Ascending aorta (tissue), 2 donors: ENCODE measurements around the gene GBA2. TPM values are rescaled to one million over a fixed set of nuclear protein-coding genes. Genes with fewer than 3 reads are reported as not detected.
A peak's percentile ranks its signal among the peaks of the same experiment; 100 is the strongest.

Source experiments
- DNase-seq, 2 donors: peaks; one replicate each; pipeline ENCODE4 v3.0.0-alpha.2; 2019; ENCODE audit warnings: low spot score in 2 of 2
- H3K27ac ChIP-seq, 2 donors: fragments of 200-600 bp; sonication (generic); one replicate each; pipeline ENCODE4 v1.5.1; 2016 to 2017; ENCODE audit warnings: mild to moderate bottlenecking in 1 of 2
- H3K27me3 ChIP-seq: fragments of 200-600 bp; sonication (generic); one replicate; pipeline ENCODE4 v1.5.1; 2017
- H3K36me3 ChIP-seq, 2 donors: fragments of 200-600 bp; sonication (generic); one replicate each; pipeline ENCODE4 v1.5.1; 2016
- H3K4me1 ChIP-seq, 2 donors: fragments of 200-600 bp; sonication (generic); one replicate each; pipeline ENCODE4 v1.5.1; 2016 to 2017; ENCODE audit warnings: mild to moderate bottlenecking in 1 of 2
- H3K4me3 ChIP-seq, 2 donors: fragments of 200-600 bp; sonication (generic); one replicate each; pipeline ENCODE4 v1.5.1; 2016 to 2017; ENCODE audit warnings: mild to moderate bottlenecking in 1 of 2
- H3K9me3 ChIP-seq, 2 donors: fragments of 200-600 bp; sonication (generic); one replicate each; pipeline ENCODE4 v1.5.1; 2016
- intact Hi-C: fragments of 100-400 bp; cut with DNase I; formaldehyde crosslinking; loops from one replicate; pipeline ENCODE4 v1.15.1; 2023
- total RNA-seq: library from RNA; depleted of rRNA; stranded (reverse); fragments of >200 nt; gene quantifications from one replicate; pipeline ENCODE4 v1.1.0, GENCODE V29; 2016
- TF ChIP-seq, protein P1 (sequence below), 3 experiments: fragments of 200-600 bp in 2 of 3; fragments of 450-650 bp in 1 of 3; sonication (generic) in 2 of 3; IDR thresholded peaks; one replicate each; pipeline ENCODE4 v1.5.1; 2016 to 2019; ENCODE audit warnings: antibody characterized with exemption in 3 of 3, mild to moderate bottlenecking in 1 of 3, moderate library complexity in 1 of 3

The GBA2 gene
- total RNA-seq, 1 donor from 2014 or later: 40.7 TPM

DNA sequence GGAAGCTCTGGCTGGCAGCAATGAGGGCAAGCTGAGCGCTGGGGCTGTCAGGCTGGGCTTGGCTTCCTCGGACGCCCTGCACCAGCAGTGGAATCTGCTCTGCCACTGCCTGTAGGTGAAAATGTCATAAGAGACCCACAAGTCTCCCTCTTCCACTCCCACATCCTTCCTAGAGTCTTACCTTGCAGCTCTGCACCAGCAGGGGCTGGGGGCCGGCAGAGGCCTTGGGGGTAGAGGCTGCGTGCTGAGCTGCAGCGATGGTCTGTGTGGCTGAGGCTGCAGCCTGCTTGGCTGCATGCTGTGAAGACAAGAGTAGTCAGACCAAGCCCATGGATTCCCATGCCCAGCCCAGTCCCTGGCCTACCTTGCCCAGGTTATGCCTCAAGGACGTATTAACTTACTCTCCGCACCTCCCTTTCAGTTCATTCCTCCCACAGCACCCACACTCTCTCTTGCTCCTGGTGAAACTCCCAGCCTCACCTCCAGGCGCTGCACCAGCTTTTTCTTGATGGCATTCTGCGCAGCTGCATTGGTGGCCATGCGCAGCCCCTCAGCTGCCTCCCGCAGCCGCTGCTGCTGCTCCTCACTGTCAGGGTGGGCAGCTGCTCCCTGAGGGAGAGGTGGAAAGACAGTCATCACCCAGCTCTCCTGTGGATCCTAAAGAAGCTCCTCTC, 34.3 kb downstream of the GBA2 start:
- peaks cover 0 to 3% of the 10 kb centered on the region in 2 donors for H3K4me1 ChIP-seq
- no peaks in the 10 kb centered on the region for H3K9me3 ChIP-seq
- no peak overlapping the region for H3K4me3 ChIP-seq
- TF ChIP-seq, protein P1, sequence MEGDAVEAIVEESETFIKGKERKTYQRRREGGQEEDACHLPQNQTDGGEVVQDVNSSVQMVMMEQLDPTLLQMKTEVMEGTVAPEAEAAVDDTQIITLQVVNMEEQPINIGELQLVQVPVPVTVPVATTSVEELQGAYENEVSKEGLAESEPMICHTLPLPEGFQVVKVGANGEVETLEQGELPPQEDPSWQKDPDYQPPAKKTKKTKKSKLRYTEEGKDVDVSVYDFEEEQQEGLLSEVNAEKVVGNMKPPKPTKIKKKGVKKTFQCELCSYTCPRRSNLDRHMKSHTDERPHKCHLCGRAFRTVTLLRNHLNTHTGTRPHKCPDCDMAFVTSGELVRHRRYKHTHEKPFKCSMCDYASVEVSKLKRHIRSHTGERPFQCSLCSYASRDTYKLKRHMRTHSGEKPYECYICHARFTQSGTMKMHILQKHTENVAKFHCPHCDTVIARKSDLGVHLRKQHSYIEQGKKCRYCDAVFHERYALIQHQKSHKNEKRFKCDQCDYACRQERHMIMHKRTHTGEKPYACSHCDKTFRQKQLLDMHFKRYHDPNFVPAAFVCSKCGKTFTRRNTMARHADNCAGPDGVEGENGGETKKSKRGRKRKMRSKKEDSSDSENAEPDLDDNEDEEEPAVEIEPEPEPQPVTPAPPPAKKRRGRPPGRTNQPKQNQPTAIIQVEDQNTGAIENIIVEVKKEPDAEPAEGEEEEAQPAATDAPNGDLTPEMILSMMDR (IDR thresholded peaks at IDR 0.05): no peak
- DNase-seq: no peak
- peak overlapping the region; percentile 61 to 74 for H3K27ac ChIP-seq
- intact Hi-C loops: no loop called here
- H3K36me3 ChIP-seq: peaks cover 100% of the 10 kb centered on the region in 2 donors
- no peaks in the 10 kb centered on the region for H3K27me3 ChIP-seq

DNA sequence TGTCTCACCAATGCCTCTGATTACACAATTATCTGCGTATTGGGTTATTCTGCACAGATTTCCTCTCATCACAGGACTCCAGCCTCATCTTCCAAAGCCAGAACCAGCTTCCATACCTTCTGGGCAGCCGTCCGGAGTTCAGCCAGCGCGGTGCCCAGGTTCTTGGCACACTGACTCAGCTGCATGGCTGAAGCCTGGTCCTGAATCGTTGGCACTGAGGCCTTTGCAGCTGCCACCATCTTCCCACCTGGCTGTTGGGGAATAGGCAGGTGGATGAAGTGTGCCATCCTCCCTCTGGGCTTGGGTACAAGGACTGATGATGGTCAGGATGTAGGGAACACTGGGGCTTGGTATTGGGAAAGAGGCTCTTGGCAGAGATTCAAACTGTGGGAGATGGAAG, 34.9 kb downstream of the GBA2 start:
- Histone ChIP-seq H3K4me1 (peaks cover 0 to 3% of the 10 kb centered on the region in 2 donors), H3K4me3 (no peak overlapping the region), H3K27me3 (no peaks in the 10 kb centered on the region), H3K27ac (peak overlapping the region; percentile 43 to 53), H3K9me3 (no peaks in the 10 kb centered on the region), H3K36me3 (peaks cover 98% of the 10 kb centered on the region in 2 donors)
- no peak for DNase-seq
- intact Hi-C loops: no loop called here
- TF ChIP-seq, protein P1 (IDR thresholded peaks at IDR 0.05): no peak

DNA sequence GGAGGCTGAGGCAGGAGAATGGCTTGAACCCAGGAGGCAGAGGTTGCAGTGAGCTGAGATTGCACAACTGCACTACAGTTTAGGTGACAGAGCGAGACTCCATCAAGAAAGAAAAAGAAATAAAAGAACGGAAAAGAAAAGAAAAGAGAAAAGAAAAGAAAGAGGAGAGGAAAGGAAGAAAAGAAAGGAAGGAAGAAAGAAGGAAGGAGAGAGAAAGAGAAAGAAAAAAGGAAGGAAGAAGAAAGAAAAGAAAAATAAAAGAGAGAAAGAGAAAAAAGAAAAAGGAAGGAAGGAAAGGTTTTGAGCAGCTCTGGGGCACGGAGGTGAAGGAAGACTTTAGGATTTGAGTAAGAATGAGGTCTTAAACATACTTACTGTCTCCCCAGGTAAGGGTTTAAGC, 35.5 kb downstream of the GBA2 start:
- no peak for DNase-seq
- TF ChIP-seq, protein P1 (IDR thresholded peaks at IDR 0.05): no peak
- no peaks in the 10 kb centered on the region for H3K27me3 ChIP-seq
- intact Hi-C loops: no loop called here
- peak overlapping the region; percentile 43 to 53 for H3K27ac ChIP-seq
- peaks cover 98% of the 10 kb centered on the region in 2 donors for H3K36me3 ChIP-seq
- no peak overlapping the region for H3K4me3 ChIP-seq
- no peaks in the 10 kb centered on the region for H3K9me3 ChIP-seq
- peaks cover 0 to 3% of the 10 kb centered on the region in 2 donors for H3K4me1 ChIP-seq

DNA sequence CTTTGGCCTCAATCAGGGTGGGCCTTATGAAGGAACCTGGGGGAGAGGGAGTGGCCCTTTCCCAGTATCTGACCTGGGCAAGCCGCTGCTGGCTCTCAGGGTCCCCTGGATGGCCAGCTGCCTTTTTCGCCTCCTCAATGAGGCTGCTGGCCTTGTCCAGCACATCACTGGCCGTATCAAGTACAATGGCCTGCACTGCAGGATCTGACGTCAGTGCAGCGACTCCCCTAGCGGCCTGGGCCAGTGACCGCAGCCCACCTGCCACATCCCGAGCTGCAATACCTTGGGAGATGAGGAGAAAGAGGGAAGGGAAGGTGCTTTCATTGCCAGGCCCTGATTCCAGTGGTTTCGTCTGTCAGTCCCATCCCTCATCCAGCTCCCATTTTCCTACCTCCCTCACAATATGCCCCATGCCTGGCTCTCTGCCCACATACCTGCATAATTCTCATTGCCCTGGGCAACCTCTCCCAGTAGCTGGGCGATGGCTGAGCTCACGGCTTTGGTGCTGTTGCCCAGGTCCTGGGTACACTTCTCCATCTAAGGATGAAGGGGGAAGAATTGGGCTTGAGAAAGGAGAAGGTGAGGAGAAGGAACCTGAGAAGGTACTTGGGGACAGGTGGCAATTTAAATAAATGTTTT, 36.1 kb downstream of the GBA2 start:
- peaks cover 98% of the 10 kb centered on the region in 2 donors for H3K36me3 ChIP-seq
- no peak for DNase-seq
- no peaks in the 10 kb centered on the region for H3K27me3 ChIP-seq
- intact Hi-C loops: no loop called here
- H3K4me3 ChIP-seq: no peak overlapping the region
- TF ChIP-seq, protein P1 (IDR thresholded peaks at IDR 0.05): no peak
- H3K9me3 ChIP-seq: no peaks in the 10 kb centered on the region
- H3K4me1 ChIP-seq: peaks cover 0 to 3% of the 10 kb centered on the region in 2 donors
- H3K27ac ChIP-seq: peak overlapping the region in 1 of 2 donors; percentile 35

DNA sequence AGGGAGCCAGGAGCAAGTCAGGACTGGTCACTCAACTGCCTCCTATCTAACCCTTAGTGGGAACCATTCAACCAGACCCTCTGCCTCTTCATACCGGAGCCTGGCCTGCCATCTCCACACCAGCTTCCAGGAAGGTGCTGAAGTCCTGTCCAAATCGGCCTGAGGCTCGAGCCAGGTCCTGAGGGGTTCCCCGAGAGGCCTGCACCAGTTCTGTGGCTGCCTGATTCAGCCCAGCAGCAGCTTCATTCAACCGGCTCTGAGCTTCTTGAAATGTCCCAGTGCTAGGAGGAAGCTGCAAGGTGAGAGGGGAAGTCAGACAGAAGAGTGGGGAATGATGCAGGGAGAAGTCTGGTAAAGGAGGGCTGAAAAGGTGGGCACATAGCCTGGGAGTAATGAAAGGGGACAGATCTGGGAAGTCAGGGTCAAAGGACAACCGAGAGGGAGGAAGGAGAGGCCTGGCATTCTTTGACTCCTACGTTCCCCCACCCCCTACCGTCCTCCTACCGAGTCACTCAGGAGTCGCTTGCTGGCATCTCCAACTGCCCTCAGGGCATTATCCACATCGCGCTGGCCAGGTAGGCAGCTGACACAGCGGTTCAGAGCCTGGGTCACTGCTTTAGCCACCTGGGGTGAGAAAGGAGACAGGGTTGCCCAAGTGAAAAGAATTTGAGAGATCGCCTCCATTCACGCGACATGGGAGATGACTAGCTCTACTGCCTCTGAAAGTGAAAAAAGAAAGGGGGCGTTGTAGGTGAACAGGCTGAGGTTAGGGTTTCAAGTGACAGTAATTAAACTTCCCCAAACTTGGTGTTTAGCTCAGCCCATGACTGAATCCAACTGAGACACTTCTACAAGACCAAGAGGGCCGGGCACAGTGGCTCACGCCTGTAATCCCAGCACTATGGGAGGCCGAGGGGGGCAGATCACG, 37.3 kb downstream of the GBA2 start:
- intact Hi-C loops: no loop called here
- Histone ChIP-seq H3K27me3 (no peaks in the 10 kb centered on the region), H3K9me3 (no peaks in the 10 kb centered on the region), H3K36me3 (peaks cover 98% of the 10 kb centered on the region in 2 donors), H3K4me1 (peaks cover 0 to 3% of the 10 kb centered on the region in 2 donors), H3K4me3 (no peak overlapping the region), H3K27ac (peak overlapping the region; percentile 1 to 17)
- DNase-seq: no peak
- TF ChIP-seq, protein P1 (IDR thresholded peaks at IDR 0.05): no peak
